HEK293 (cell line): Measurements from ENCODE around the gene PRR5.

Experiments
- CTCF ChIP-seq: fragments of 450-650 bp; formaldehyde crosslinking; IDR thresholded peaks from 2 replicates; pipeline ENCODE4 v1.5.1; 2016; ENCODE audit warnings: missing biosample characterization, missing genetic modification characterization
- YY1 ChIP-seq: fragments of 450-650 bp; formaldehyde crosslinking; IDR thresholded peaks from 2 replicates; pipeline ENCODE4 v1.5.1; 2018; ENCODE audit warnings: missing biosample characterization, missing genetic modification characterization
- ZNF155 ChIP-seq: fragments of 450-650 bp; formaldehyde crosslinking; IDR thresholded peaks from 2 replicates; pipeline ENCODE4 v1.5.1; 2016; ENCODE audit warnings: missing biosample characterization, missing genetic modification characterization
- ZNF211 ChIP-seq: fragments of 450-650 bp; formaldehyde crosslinking; IDR thresholded peaks from 2 replicates; pipeline ENCODE4 v1.5.1; 2016; ENCODE audit warnings: low read depth, missing biosample characterization, missing genetic modification characterization

GRCh38 chr22:44728761-44729324 lies 26.8 kb downstream of the PRR5 start:
- TF ChIP-seq ZNF211 (no peak), CTCF (tag by site-specific recombination) (no peak), YY1 (tag by site-specific recombination) (no peak), ZNF155 (tag by site-specific recombination) (no peak)
